SK-N-MC (cell line): Measurements from ENCODE around the gene MDM4.

ENCODE experiments used
- EZH2 ChIP-seq: fragments of 200-600 bp; sonication (generic); IDR thresholded peaks from one replicate; pipeline ENCODE4 v1.6.1; 2017; ENCODE audit warnings: antibody characterized with exemption
- POLR2AphosphoS5 ChIP-seq: IDR thresholded peaks from 2 replicates; pipeline ENCODE4 v1.6.1; 2012; ENCODE audit warnings: mild to moderate bottlenecking, low read depth, low read length, borderline replicate concordance

- TF ChIP-seq POLR2AphosphoS5 (no peak), EZH2 (no peak)
Measured at GRCh38 chr1:204574016-204574864, 58.0 kb downstream of the MDM4 start.
